GM18526 (cell line): Measurements from ENCODE around the gene WASL.

Experiments
- POLR2A ChIP-seq: IDR thresholded peaks from 3 replicates; pipeline ENCODE4 v1.6.1; 2011; ENCODE audit not compliant: insufficient read length; ENCODE audit errors: extremely low read depth

WASL gene

GRCh38 chr7:123687161-123687560 lies 61.6 kb downstream of the WASL start:
- no peak for TF ChIP-seq POLR2A

- no peak for TF ChIP-seq POLR2A
Measured at GRCh38 chr7:123682690-123683089, 66.1 kb downstream of the WASL start.

DNA sequence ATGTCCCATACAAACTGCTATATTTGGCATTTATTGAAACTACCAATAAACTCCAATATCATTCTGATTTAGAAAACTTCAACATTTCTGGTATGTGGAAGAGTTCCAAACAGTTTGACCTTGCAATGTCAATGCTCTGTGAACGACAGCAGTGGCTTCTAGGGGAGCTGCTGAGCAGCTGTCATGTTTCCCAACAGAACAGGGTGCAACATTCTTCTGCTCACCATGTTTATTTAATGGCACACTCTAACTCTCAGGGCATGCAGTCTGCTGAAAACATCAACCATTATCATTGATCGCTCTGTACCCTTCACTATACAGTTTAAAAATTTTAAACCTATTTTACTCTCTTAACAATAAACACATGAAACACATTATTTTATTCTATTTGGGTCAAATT lies 67.2 kb downstream of the WASL start:
- TF ChIP-seq POLR2A, result no peak

DNA sequence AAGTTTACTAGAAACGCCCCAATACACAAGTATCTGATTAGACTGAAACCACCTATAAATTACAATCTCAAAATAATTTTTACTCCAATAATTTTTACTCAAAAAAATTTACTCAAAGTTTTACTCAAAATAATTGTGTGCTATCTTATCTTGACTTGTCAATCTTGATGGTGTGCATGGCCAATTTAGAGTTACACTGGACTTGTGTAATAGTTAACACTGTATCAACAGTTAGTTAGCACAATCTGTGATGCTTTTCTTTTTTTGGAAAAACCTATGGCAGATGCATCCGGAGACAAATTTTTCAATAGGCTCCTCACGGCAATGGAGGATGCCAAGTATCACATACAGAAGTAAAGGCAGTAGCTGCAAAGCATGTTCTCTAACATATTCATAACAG lies 68.2 kb downstream of the WASL start:
- no peak for TF ChIP-seq POLR2A

- TF ChIP-seq POLR2A, result no peak
Measured at GRCh38 chr7:123679614-123680013, 69.2 kb downstream of the WASL start.

DNA sequence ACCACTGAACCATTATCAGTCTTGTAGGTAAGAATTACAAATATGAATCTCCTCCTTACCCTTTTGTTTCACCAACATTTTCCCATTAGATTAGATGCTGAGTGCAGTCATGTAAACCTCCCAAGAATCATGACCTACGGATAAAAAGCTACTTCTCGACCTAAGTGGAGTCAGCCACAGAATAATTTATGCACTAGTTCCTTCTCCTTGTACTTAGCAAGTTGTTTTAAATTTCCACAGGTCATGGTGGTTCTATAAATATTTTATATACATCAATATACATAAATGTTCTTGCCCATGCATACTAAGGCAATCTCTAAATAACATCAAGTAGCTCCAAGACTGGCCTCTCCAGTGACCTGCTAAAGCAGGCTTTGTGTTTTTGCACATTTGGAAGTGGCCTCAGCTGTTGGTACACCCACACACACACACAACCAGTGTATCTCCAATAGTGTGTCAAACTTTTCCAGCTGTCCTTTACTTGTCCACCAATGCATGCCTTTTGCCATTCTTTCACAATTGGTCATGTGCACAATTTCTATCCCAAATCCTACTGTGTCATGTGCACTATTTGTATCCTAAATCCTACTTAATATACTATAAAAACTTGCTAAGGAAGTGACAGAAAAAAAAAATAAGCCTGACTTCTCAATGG lies 71.6 kb downstream of the WASL start:
- TF ChIP-seq POLR2A, result no peak

- TF ChIP-seq POLR2A, result no peak
Measured at GRCh38 chr7:123675181-123675473, 73.7 kb downstream of the WASL start.

- no peak for TF ChIP-seq POLR2A
Measured at GRCh38 chr7:123674399-123675180, 74.2 kb downstream of the WASL start.

DNA sequence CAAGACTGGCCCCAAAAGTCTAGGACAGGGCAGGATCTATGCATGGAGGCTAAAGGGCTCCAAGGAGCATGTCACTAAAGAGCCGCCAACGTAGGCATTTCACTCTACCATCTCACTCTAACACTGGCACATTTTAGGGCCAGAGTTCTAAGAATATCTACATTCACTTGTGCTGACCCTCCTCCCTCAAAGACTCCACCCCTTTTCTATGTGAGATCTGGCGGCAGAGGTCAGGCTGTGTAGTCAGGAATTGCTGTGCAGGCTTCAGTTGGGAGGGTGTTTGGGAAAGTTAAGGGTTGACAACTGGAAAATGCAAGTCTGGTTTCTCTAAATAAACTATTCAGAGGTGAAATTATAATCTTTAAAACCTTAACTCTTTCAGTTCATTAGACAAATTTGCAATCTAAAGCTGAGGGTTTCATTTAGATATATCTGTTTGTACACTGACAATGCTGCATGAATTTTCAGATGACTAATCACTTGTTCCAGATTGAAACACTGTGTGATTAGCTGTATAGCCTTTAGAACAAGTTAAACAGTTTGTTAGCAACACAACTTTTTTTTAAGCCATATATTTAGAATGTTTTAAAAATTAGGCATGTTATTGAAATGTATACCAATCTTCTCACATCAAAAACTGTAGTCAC lies 74.9 kb downstream of the WASL start:
- TF ChIP-seq POLR2A, result no peak

DNA sequence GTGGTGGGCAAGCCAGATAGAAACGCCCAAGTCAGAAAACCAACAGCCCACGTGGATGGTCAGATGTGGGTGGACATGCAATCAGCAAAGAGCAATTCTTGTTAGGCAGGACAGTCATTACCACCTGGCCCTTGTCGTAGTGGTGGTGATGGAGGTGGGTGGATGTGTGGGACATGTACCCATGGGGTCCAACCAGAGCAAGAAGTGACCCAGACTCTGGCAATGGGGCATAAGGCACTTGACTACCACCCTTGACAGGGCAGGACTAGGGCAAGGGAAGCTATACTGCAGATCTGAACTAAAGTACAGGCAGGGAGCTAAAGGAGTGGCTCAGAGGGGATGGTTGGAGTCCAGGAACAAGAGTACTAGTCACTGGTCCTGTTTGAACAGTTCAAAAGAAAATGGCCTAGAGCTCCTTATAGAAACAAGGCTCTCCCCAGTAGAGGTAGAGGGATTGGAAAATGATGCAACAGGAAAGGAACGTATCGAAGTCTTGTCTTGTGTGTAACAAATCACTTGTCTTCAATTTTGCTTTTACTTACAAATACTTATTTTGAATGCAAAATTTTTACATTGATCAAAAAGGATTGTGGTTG lies 75.6 kb downstream of the WASL start:
- no peak for TF ChIP-seq POLR2A

- TF ChIP-seq POLR2A, result no peak
Measured at GRCh38 chr7:123669485-123669884, 79.3 kb downstream of the WASL start.

DNA sequence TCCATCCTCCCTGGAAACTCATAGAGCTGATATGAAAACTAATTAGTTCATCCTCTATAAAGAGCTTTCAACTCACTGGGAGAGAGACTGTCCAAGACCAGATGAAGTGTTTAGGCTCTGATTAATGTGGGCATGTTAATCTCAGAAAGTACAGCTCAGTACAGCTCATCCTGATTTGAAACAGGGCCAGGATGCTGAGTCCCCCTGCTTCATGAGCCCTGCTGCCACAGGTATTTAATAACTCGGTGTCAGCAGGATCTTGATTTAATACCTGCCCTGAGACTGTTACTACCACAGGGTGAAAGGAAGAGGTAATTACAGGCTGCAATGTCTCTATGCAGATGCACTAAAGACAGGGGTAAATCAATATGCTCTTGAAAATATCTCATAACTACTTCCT lies 82.3 kb downstream of the WASL start:
- TF ChIP-seq POLR2A, result no peak

DNA sequence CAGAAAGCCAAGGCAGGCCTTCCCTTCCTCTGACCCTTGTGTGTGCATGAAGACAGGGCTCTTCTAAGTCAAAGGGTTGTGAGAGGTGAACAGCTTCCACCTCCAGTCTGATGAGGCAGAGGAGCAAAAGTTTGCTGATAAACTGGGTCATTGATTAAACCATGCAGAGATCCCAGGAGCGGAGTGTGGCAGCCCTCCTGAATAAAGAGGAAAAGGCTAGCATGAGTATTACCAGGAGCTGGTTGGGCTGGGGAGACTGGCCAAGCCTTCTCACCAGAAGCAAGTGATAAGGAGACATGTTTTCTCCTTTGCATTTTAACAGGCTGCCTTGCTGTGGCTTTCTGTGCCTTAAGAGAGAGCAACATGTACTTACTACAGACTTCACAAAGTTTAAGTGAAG lies 82.9 kb downstream of the WASL start:
- no peak for TF ChIP-seq POLR2A

DNA sequence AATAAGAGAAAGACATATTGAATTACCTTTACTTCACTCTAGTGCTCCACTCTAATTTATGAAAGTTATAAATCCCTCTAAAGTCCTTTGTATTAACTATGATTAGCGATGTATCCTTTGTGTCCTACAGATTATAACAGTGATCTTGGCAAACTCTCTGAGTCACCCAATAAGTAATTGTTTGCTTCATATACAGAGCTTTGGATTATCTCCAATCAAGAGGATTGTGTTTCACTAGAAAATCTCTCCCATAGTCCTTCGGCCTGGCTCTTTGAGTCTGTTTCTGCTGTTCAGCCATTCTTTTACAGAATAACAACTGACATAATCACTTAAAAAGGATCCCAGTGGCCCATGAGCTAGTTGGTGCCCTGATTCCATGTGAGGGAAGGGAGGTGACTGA lies 83.6 kb downstream of the WASL start:
- no peak for TF ChIP-seq POLR2A

- no peak for TF ChIP-seq POLR2A
Measured at GRCh38 chr7:123663200-123663599, 85.6 kb downstream of the WASL start.

DNA sequence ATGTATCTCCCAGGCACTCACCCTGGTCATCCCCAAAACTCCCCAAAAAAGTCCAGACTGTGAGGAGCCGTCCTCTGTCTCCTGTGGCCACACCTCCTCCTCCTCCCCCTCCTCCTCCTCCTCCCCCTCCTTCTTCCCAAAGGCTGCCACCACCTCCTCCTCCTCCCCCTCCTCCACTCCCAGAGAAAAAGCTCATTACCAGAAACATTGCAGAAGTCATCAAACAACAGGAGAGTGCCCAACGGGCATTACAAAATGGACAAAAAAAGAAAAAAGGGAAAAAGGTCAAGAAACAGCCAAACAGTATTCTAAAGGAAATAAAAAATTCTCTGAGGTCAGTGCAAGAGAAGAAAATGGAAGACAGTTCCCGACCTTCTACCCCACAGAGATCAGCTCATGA lies 86.0 kb downstream of the WASL start:
- no peak for TF ChIP-seq POLR2A
